CD4-positive, alpha-beta T cell treated with Interleukin-12 subunit alpha and Interleukin-12 subunit beta, for 1 hour (primary cell): ENCODE measurements around the gene IL36B.

Experiments
- DNase-seq: peaks from one replicate; pipeline ENCODE4 v3.0.0-alpha.2; 2020

The IL36B gene

GRCh38 chr2:113050921-113051895 lies 1.5 kb downstream of the IL36B start:
- no peak for DNase-seq

- DNase-seq = no peak
Observed at GRCh38 chr2:113046465-113046864, 6.2 kb downstream of the IL36B start.

GRCh38 chr2:113041871-113042270 lies 10.8 kb downstream of the IL36B start:
- DNase-seq = no peak

- DNase-seq = no peak
Observed at GRCh38 chr2:113039719-113040118, 12.9 kb downstream of the IL36B start.

GRCh38 chr2:113039158-113039557 lies 13.5 kb downstream of the IL36B start:
- DNase-seq = no peak

- no peak for DNase-seq
Observed at GRCh38 chr2:113038291-113038690, 14.4 kb downstream of the IL36B start.

GRCh38 chr2:113036763-113037162 lies 15.9 kb downstream of the IL36B start:
- DNase-seq = no peak

GRCh38 chr2:113034016-113034415 lies 18.7 kb downstream of the IL36B start:
- DNase-seq = no peak

- DNase-seq = no peak
Observed at GRCh38 chr2:113032737-113033136, 19.9 kb downstream of the IL36B start.

GRCh38 chr2:113028112-113028511 lies 24.6 kb downstream of the IL36B start:
- DNase-seq = no peak

- no peak for DNase-seq
Observed at GRCh38 chr2:113027691-113028090, 25.0 kb downstream of the IL36B start.

GRCh38 chr2:113025737-113026136 lies 26.9 kb downstream of the IL36B start:
- DNase-seq = no peak

GRCh38 chr2:113024764-113025163 lies 27.9 kb downstream of the IL36B start:
- no peak for DNase-seq

GRCh38 chr2:113021312-113021711 lies 31.4 kb downstream of the IL36B start:
- no peak for DNase-seq

- no peak for DNase-seq
Observed at GRCh38 chr2:113018509-113018908, 34.2 kb downstream of the IL36B start.

GRCh38 chr2:113015655-113016054 lies 37.0 kb downstream of the IL36B start:
- DNase-seq = no peak

- DNase-seq = no peak
Observed at GRCh38 chr2:113015042-113015441, 37.6 kb downstream of the IL36B start.

- no peak for DNase-seq
Observed at GRCh38 chr2:113014067-113014466, 38.6 kb downstream of the IL36B start.

GRCh38 chr2:113013336-113013661 lies 39.4 kb downstream of the IL36B start:
- DNase-seq = no peak

- no peak for DNase-seq
Observed at GRCh38 chr2:113012436-113013335, 40.0 kb downstream of the IL36B start.

- no peak for DNase-seq
Observed at GRCh38 chr2:113011108-113011507, 41.6 kb downstream of the IL36B start.

- DNase-seq = no peak
Observed at GRCh38 chr2:113010088-113010487, 42.6 kb downstream of the IL36B start.

- no peak for DNase-seq
Observed at GRCh38 chr2:113009622-113010021, 43.0 kb downstream of the IL36B start.

- no peak for DNase-seq
Observed at GRCh38 chr2:113007250-113007649, 45.4 kb downstream of the IL36B start.
